ENCODE results near the gene FMN1.

FMN1 gene

GRCh38 chr15:33157371-33158037, 37.0 kb downstream of the FMN1 start:
- DNase-seq (ENCODE audit: low spot score), result no peak

- no peak for DNase-seq (ENCODE audit: low spot score)
Observed at GRCh38 chr15:33155691-33156420, 38.7 kb downstream of the FMN1 start.

GRCh38 chr15:33154351-33155166, 40.0 kb downstream of the FMN1 start:
- no peak for DNase-seq (ENCODE audit: low spot score)

GRCh38 chr15:33153548-33153947, 41.0 kb downstream of the FMN1 start:
- no peak for DNase-seq (ENCODE audit: low spot score)

GRCh38 chr15:33152502-33153109, 41.9 kb downstream of the FMN1 start:
- DNase-seq (ENCODE audit: low spot score), result no peak

GRCh38 chr15:33150971-33151370, 43.5 kb downstream of the FMN1 start:
- DNase-seq (ENCODE audit: low spot score), result no peak

- no peak for DNase-seq (ENCODE audit: low spot score)
Observed at GRCh38 chr15:33150431-33150941, 44.0 kb downstream of the FMN1 start.

GRCh38 chr15:33149919-33150318, 44.6 kb downstream of the FMN1 start:
- DNase-seq (ENCODE audit: low spot score), result no peak

- DNase-seq (ENCODE audit: low spot score), result no peak
Observed at GRCh38 chr15:33148129-33148751, 46.3 kb downstream of the FMN1 start.

- no peak for DNase-seq (ENCODE audit: low spot score)
Observed at GRCh38 chr15:33146051-33146450, 48.5 kb downstream of the FMN1 start.

- DNase-seq (ENCODE audit: low spot score), result no peak
Observed at GRCh38 chr15:33145447-33145846, 49.1 kb downstream of the FMN1 start.

GRCh38 chr15:33142708-33143107, 51.8 kb downstream of the FMN1 start:
- DNase-seq (ENCODE audit: low spot score), result no peak

GRCh38 chr15:33138000-33138399, 56.5 kb downstream of the FMN1 start:
- DNase-seq (ENCODE audit: low spot score), result no peak

GRCh38 chr15:33137101-33137500, 57.4 kb downstream of the FMN1 start:
- DNase-seq (ENCODE audit: low spot score), result no peak

- no peak for DNase-seq (ENCODE audit: low spot score)
Observed at GRCh38 chr15:33136353-33136752, 58.2 kb downstream of the FMN1 start.

GRCh38 chr15:33135355-33135781, 59.1 kb downstream of the FMN1 start:
- no peak for DNase-seq (ENCODE audit: low spot score)

- DNase-seq (ENCODE audit: low spot score), result no peak
Observed at GRCh38 chr15:33132722-33133345, 61.7 kb downstream of the FMN1 start.

GRCh38 chr15:33132233-33132580, 62.3 kb downstream of the FMN1 start:
- no peak for DNase-seq (ENCODE audit: low spot score)

GRCh38 chr15:33131552-33132232, 62.8 kb downstream of the FMN1 start:
- no peak for DNase-seq (ENCODE audit: low spot score)

- peak; percentile 77 for DNase-seq (ENCODE audit: low spot score)
Observed at GRCh38 chr15:33126559-33127290, 67.8 kb downstream of the FMN1 start.
